ENCODE data around the gene ZBTB40. TPM values are rescaled to one million over a fixed set of nuclear protein-coding genes. Genes with fewer than 3 reads are reported as not detected.

ZBTB40 gene
- total RNA-seq, 1 experiment from 2014 or later, result 16.3 TPM

GRCh38 chr1:22500058-22500457 is 48.4 kb downstream of the ZBTB40 start:
- no peaks in the 10 kb centered on the region for H3K9me3 ChIP-seq (ENCODE audit: control insufficient read depth, low read depth, low read length)
- no peak overlapping the region for H3T11ph ChIP-seq (ENCODE audit: low read length)
- H2BK12ac ChIP-seq (ENCODE audit: insufficient read length, low read depth, low read length), result no peak overlapping the region
- DNase-seq, result no peak
- H3K79me2 ChIP-seq (ENCODE audit: insufficient read depth, low read length), result no peaks in the 10 kb centered on the region
- H2BK120ac ChIP-seq (ENCODE audit: low read depth, low read length, poor library complexity, severe bottlenecking), result no peak overlapping the region
- peaks cover 12 to 15% of the 10 kb centered on the region in 2 experiments for H3K4me1 Mint-ChIP-seq
- no peak overlapping the region for H3K18ac ChIP-seq (ENCODE audit: insufficient read length, low read depth, low read length)
- no peak overlapping the region for H2AK5ac ChIP-seq (ENCODE audit: insufficient read length, low read length)
- H2AFZ ChIP-seq (ENCODE audit: low read length), result no peak overlapping the region
- peaks cover 3% of the 10 kb centered on the region; the same call in 1 of the 2 replicates for H3K4me1 ChIP-seq (ENCODE audit: insufficient read depth, low read length)
- H3K23ac ChIP-seq (ENCODE audit: insufficient read length, low read depth, low read length), result no peak overlapping the region
- H3K4ac ChIP-seq (ENCODE audit: low read depth, low read length), result no peak overlapping the region
- no peaks in the 10 kb centered on the region; the same call in 1 of the 2 replicates for H3K27me3 Mint-ChIP-seq (ENCODE audit: low read depth)
- peaks cover 3% of the 10 kb centered on the region for H4K20me1 ChIP-seq (ENCODE audit: control insufficient read depth, insufficient read depth, insufficient read length)
- no peak overlapping the region for H2BK5ac ChIP-seq (ENCODE audit: insufficient read length, low read length)
- no peaks in the 10 kb centered on the region; the same call in 1 of the 2 replicates for H3K27me3 ChIP-seq (ENCODE audit: insufficient read depth, low read length)
- no peak overlapping the region for H2BK15ac ChIP-seq (ENCODE audit: low read depth, low read length)
- no peak overlapping the region for H3K4me3 Mint-ChIP-seq
- H3K9ac ChIP-seq (ENCODE audit: extremely low read depth, insufficient read length, low read length), result no peak overlapping the region
- no peak overlapping the region for H2BK20ac ChIP-seq (ENCODE audit: low read depth, low read length, poor library complexity, severe bottlenecking)
- no peak overlapping the region for H3K27ac Mint-ChIP-seq
- no peaks in the 10 kb centered on the region for H3K79me1 ChIP-seq (ENCODE audit: insufficient read depth, low read depth, low read length, poor library complexity, severe bottlenecking)
- H4K8ac ChIP-seq (replicated peaks; ENCODE audit: insufficient read length, low read depth, low read length), result no peak overlapping the region
- H3K14ac ChIP-seq (ENCODE audit: insufficient read depth, low read length), result no peak overlapping the region
- no peak overlapping the region for H3K4me2 ChIP-seq (ENCODE audit: insufficient read depth, insufficient read length, low read length)
- H3K36me3 Mint-ChIP-seq (ENCODE audit: insufficient read depth in 1 of 3, low read depth in 3 of 3), result peaks cover 0 to 12% (median 4%) of the 10 kb centered on the region in 3 experiments; a peak in 3 of 7 replicates
- H3K23me2 ChIP-seq (ENCODE audit: insufficient read length, low read depth, low read length, poor library complexity, severe bottlenecking), result no peaks in the 10 kb centered on the region
- no peak overlapping the region for H3K56ac ChIP-seq (ENCODE audit: insufficient read length, low read depth, low read length)
- no peak; the same call in 2 of the 3 replicates for TF ChIP-seq CTCF (conservative IDR thresholded peaks at IDR 0.05)
- no peaks in the 10 kb centered on the region for H3K9me3 Mint-ChIP-seq
- no peak overlapping the region for H4K5ac ChIP-seq (ENCODE audit: insufficient read length, low read depth, low read length)
- H3K27ac ChIP-seq (ENCODE audit: insufficient read length, low read depth, low read length), result no peak overlapping the region
- H4K91ac ChIP-seq (ENCODE audit: insufficient read length, low read depth, low read length), result no peak overlapping the region
- WGBS (ENCODE audit: extremely low coverage, insufficient read length, low lambda C conversion rate), result no CpG with 5 or more reads among the region's 4 CpGs
